GM12878 (cell line): ENCODE measurements around the gene ELAVL1. TPM values are rescaled to one million over a fixed set of nuclear protein-coding genes. Genes with fewer than 3 reads are reported as not detected.

Experiments
- ATAC-seq: fragments of 200-7000 bp; cut with Tn5 transposase; 3 replicates; pipeline ENCODE4 v1.9.1; 2020; ENCODE audit warnings: mild to moderate bottlenecking, moderate library complexity
- BruUV-seq: library from RNA; stranded (reverse); fragments of 400-500 nt; replicated peaks from 2 replicates; lab custom pipeline; 2021; lab: Mats Ljungman, UMichigan
- CTCF ChIA-PET: fragments of 300-600 bp; sonication (Branson Sonifier 250); formaldehyde crosslinking; extraction: SDS; loops from one replicate; lab custom pipeline; 2021; ENCODE audit warnings: inconsistent platforms; lab: Yijun Ruan, JAX
- POLR2A ChIA-PET: fragments of 350-600 bp; formaldehyde crosslinking; extraction: SDS; loops from one replicate; lab custom pipeline; 2021; ENCODE audit warnings: inconsistent platforms; lab: Charles Lee
- RAD21 ChIA-PET: fragments of 300-600 bp; sonication (Branson Sonifier 250); formaldehyde crosslinking; loops from one replicate; lab custom pipeline; 2023; ENCODE audit warnings: antibody characterized with exemption; ENCODE audit not compliant: unreplicated experiment; lab: Charles Lee
- SMC1A ChIA-PET: fragments of 300-600 bp; sonication (Branson Sonifier 250); formaldehyde crosslinking; loops from one replicate; lab custom pipeline; 2023; ENCODE audit not compliant: unreplicated experiment, uncharacterized antibody; lab: Charles Lee
- DNase-seq: peaks from one replicate; pipeline ENCODE4 v3.0.0-alpha.2; 2011; ENCODE audit warnings: low read depth, low spot score
- FAIRE-seq: peaks from 3 replicates; lab custom pipeline; 2011; peaks lifted over from hg19 to GRCh38; lab: Jason Lieb, UNC
- H2AFZ ChIP-seq: 2 replicates; pipeline ENCODE4 v1.6.0; 2011; ENCODE audit warnings: low read depth, low read length, control low read depth; ENCODE audit not compliant: control insufficient read depth
- H3K27ac ChIP-seq: 2 replicates; pipeline ENCODE4 v1.5.1; 2011; ENCODE audit warnings: control low read depth; ENCODE audit not compliant: control insufficient read depth, insufficient read depth
- H3K27me3 ChIP-seq, 2 experiments: replicated peaks in 1 of 2; 2 replicates each; pipeline versions ENCODE4 v1.6.0 to v1.6.1; 2011; ENCODE audit warnings: low read length in 1 of 2; ENCODE audit not compliant: control insufficient read depth in 2 of 2, insufficient read depth in 2 of 2
- H3K36me3 ChIP-seq, 2 experiments: 2 replicates each; pipeline ENCODE4 v1.5.1; 2011; ENCODE audit warnings: low read length in 1 of 2; ENCODE audit not compliant: control insufficient read depth in 2 of 2, insufficient read depth in 2 of 2
- H3K4me1 ChIP-seq: 2 replicates; pipeline ENCODE4 v1.6.1; 2011; ENCODE audit warnings: mild to moderate bottlenecking, low read length, moderate library complexity, mixed read lengths; ENCODE audit not compliant: control insufficient read depth, insufficient read depth
- H3K4me2 ChIP-seq: 2 replicates; pipeline ENCODE4 v1.6.0; 2011; ENCODE audit warnings: control low read depth; ENCODE audit not compliant: control insufficient read depth, insufficient read depth
- H3K4me3 ChIP-seq: fragments of 200-600 bp; sonication (generic); 2 replicates; pipeline ENCODE4 v1.5.1; 2016
- H3K79me2 ChIP-seq: 2 replicates; pipeline ENCODE4 v1.6.0; 2011; ENCODE audit warnings: low read length; ENCODE audit not compliant: control insufficient read depth, insufficient read depth
- H3K9ac ChIP-seq: 2 replicates; pipeline ENCODE4 v1.8.0; 2011; ENCODE audit warnings: low read length, control low read depth, mixed read lengths; ENCODE audit not compliant: control insufficient read depth, insufficient read depth
- H3K9me3 ChIP-seq: replicated peaks from 3 replicates; pipeline ENCODE4 v1.5.1; 2011; ENCODE audit warnings: mild to moderate bottlenecking, low read length; ENCODE audit not compliant: control insufficient read depth, insufficient read depth
- H4K20me1 ChIP-seq: 2 replicates; pipeline ENCODE4 v1.6.0; 2011; ENCODE audit not compliant: control insufficient read depth, insufficient read depth
- CBX5 ChIP-seq: sonication (generic); IDR thresholded peaks from 2 replicates; pipeline ENCODE4 v1.6.1; 2016; ENCODE audit warnings: low read depth, moderate library complexity, mild to moderate bottlenecking, inconsistent platforms
- CTCF ChIP-seq, 3 experiments: IDR thresholded peaks in 2 of 3; conservative IDR thresholded peaks in 1 of 3; 2 replicates each; pipeline ENCODE4 v1.5.1; 2011; ENCODE audit warnings: low read depth in 3 of 3, low read length in 3 of 3, mild to moderate bottlenecking in 3 of 3, control low read depth in 2 of 3, moderate library complexity in 2 of 3, inconsistent platforms in 1 of 3, mixed read lengths in 1 of 3; ENCODE audit not compliant: control insufficient read depth in 2 of 3, insufficient read depth in 1 of 3; ENCODE audit errors: extremely low read depth in 1 of 3
- E2F8 ChIP-seq: fragments of 450-650 bp; IDR thresholded peaks from 2 replicates; pipeline ENCODE4 v1.6.1; 2018; ENCODE audit warnings: mild to moderate bottlenecking, low read depth, moderate library complexity; ENCODE audit not compliant: partially characterized antibody
- GABPA ChIP-seq: IDR thresholded peaks from 2 replicates; pipeline ENCODE4 v1.6.1; 2014; ENCODE audit warnings: antibody characterized with exemption, low read depth, mild to moderate bottlenecking, inconsistent platforms
- HDGF ChIP-seq: fragments of 450-650 bp; IDR thresholded peaks from 2 replicates; pipeline ENCODE4 v1.6.1; 2016; ENCODE audit warnings: antibody characterized with exemption
- IKZF1 ChIP-seq: fragments of 450-650 bp; conservative IDR thresholded peaks from 2 replicates; pipeline ENCODE4 v1.6.1; 2017; ENCODE audit warnings: antibody characterized with exemption, mild to moderate bottlenecking
- IRF3 ChIP-seq: fragments of 450-650 bp; IDR thresholded peaks from 2 replicates; pipeline ENCODE4 v1.6.1; 2014; ENCODE audit warnings: mild to moderate bottlenecking
- IRF5 ChIP-seq: fragments of 450-650 bp; IDR thresholded peaks from 2 replicates; pipeline ENCODE4 v1.6.1; 2017; ENCODE audit warnings: borderline replicate concordance
- JUND ChIP-seq: IDR thresholded peaks from 2 replicates; pipeline ENCODE4 v1.6.1; 2012; ENCODE audit warnings: low read depth, mild to moderate bottlenecking, low read length, improper control_type of control experiment, moderate library complexity
- SUZ12 ChIP-seq: fragments of 200-600 bp; sonication (generic); IDR thresholded peaks from one replicate; pipeline ENCODE4 v1.6.1; 2018; ENCODE audit warnings: antibody characterized with exemption, mild to moderate bottlenecking; ENCODE audit not compliant: unreplicated experiment
- TCF12 ChIP-seq: IDR thresholded peaks from 2 replicates; pipeline ENCODE4 v1.6.1; 2011; ENCODE audit warnings: low read depth, mild to moderate bottlenecking, low read length
- WGBS: methylation state at CpG from one replicate; pipeline ENCODE4 v1.1.6; 2016; ENCODE audit warnings: low lambda C conversion rate; ENCODE audit not compliant: insufficient replicate concordance, insufficient coverage; ENCODE audit errors: missing lambda C conversion rate; 5-methylcytosine and 5-hydroxymethylcytosine counted together
- in situ Hi-C: fragments of 300-500 bp; cut with MboI; formaldehyde crosslinking; loops from 9 replicates; pipeline ENCODE4 v1.14.3; 2018; ENCODE audit warnings: mixed read lengths
- intact Hi-C: fragments of 100-400 bp; cut with micrococcal nuclease; formaldehyde crosslinking; loops from one replicate; pipeline ENCODE4 v1.14.2; 2022; ENCODE audit not compliant: unreplicated experiment
- polyA plus RNA-seq, 11 experiments: library from polyadenylated mRNA; depleted of rRNA in 4 of 11; unstranded in 6 of 11; stranded (reverse) in 5 of 11; fragments of >200 nt; fragmentation: Nextera tagmentation in 4 of 11; fragmentation: Illumina TruSeq in 1 of 11; extraction: Ambion mirVana in 4 of 11; extraction: Trizol in 1 of 11; gene quantifications; 1 replicate in 1 of 11; 2 replicates in 10 of 11; pipeline versions ENCODE4 v1.2.1 to v1.2.3, GENCODE V29; 2011 to 2016; ENCODE audit warnings: inconsistent platforms in 2 of 11, missing spikeins in 2 of 11, low read depth in 1 of 11
- total RNA-seq, 4 experiments: library from RNA; depleted of rRNA in 3 of 4; stranded (reverse); fragments of >200 nt in 3 of 4; fragmentation: Illumina TruSeq in 1 of 4; extraction: Trizol in 1 of 4; gene quantifications; 2 replicates each; pipeline versions ENCODE4 v1.2.1 to v1.2.3, GENCODE V29; 2013 to 2021

Gene ELAVL1
- total and polyA plus RNA-seq, 10 of the 15 experiments (the other 5 are each of a cell fraction or from before 2014, with no cell fraction given) = 7.4 to 155 (median 70.3) TPM

- Histone ChIP-seq H3K9me3 (no peaks in the 10 kb centered on the region; the same call in 2 of the 3 replicates), H3K4me3 (no peak overlapping the region), H3K79me2 (no peaks in the 10 kb centered on the region), H3K27ac (no peak overlapping the region), H3K4me2 (peak overlapping the region; percentile 82; the same call in 1 of the 2 replicates), H3K4me1 (peaks cover 11% of the 10 kb centered on the region), H3K9ac (no peak overlapping the region), H4K20me1 (no peaks in the 10 kb centered on the region), H3K27me3 (peaks cover 8 to 21% of the 10 kb centered on the region in 2 experiments), H3K36me3 (no peaks in the 10 kb centered on the region; a peak in 1 of 4 replicates), H2AFZ (no peak overlapping the region)
- intact Hi-C loops = no loop called here
- CTCF ChIA-PET = interaction anchor here (1.1 to 3.9 kb wide), 6 partner anchors 10 to 350 kb away, joined by 3 to 32 read pairs (median 10); partner anchors contain the start of genes MAP2K7 and TIMM44
- POLR2A ChIA-PET = interaction anchor here (0.7 to 2.9 kb wide), 3 partner anchors 15 to 147 kb away, joined by 6 to 27 read pairs (median 18); partner anchors contain the start of genes MAP2K7 and TIMM44
- in situ Hi-C loops = no loop called here
- TF ChIP-seq TCF12 (no peak), IKZF1 (no peak), E2F8 (no peak), CBX5 (no peak), IRF3 (no peak), JUND (no peak), SUZ12 (no peak), GABPA (no peak), IRF5 (no peak), HDGF (no peak), CTCF (IDR thresholded peaks at IDR 0.05 in 2 of 3, conservative IDR thresholded peaks at IDR 0.05 in 1 of 3; ENCODE audit: control insufficient read depth in 2 of 3, extremely low read depth in 1 of 3, insufficient read depth in 1 of 3, low read depth in 3 of 3, low read length in 3 of 3) (no peak)
- SMC1A ChIA-PET = interaction anchor here (1.6 kb wide), 2 partner anchors 25 kb away, joined by 3 to 7 read pairs; partner anchors contain the start of gene TIMM44
- no peak for FAIRE-seq
- no peak for DNase-seq
- 75% methylated on average over 42 of the region's 42 CpGs for WGBS
- BruUV-seq = no TSS peak
- ATAC-seq = no peak
- RAD21 ChIA-PET = interaction anchor here (1.1 to 2.5 kb wide), 4 partner anchors 10 to 350 kb away, joined by 5 to 17 read pairs (median 14); partner anchors contain the start of genes MAP2K7 and TIMM44
These were observed 86.6 kb downstream of the ELAVL1 start for GRCh38 chr19:7918615-7919421.
